ENCODE data around the gene DENND4A.

DNA sequence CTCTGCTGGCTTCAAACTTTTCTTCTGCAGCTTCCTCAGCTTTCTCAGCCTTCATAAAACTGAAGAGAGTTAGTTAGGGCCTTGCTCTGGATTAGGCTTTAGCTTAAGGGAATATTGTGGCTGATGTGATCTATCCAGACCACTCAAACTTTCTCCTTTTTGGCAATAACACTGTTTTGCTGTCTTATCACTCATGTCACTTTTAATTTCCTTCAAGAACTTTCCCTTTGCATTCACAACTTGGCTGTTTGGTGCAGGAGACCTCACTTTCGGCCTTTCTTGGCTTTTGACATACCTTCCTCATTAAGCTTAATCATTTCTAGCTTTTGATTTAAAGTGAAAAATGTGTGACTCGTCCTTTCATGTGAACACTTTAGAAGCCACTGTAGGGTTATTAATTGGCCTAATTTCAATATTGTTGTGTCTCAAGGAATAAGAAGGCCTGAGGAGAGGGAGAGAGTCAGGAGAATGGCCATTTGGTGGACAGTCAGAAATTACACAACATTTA, 109.6 kb downstream of the DENND4A start:
- no peak for TF ChIP-seq POLR2A (IDR thresholded peaks at IDR 0.05)
- TF ChIP-seq, protein P1, sequence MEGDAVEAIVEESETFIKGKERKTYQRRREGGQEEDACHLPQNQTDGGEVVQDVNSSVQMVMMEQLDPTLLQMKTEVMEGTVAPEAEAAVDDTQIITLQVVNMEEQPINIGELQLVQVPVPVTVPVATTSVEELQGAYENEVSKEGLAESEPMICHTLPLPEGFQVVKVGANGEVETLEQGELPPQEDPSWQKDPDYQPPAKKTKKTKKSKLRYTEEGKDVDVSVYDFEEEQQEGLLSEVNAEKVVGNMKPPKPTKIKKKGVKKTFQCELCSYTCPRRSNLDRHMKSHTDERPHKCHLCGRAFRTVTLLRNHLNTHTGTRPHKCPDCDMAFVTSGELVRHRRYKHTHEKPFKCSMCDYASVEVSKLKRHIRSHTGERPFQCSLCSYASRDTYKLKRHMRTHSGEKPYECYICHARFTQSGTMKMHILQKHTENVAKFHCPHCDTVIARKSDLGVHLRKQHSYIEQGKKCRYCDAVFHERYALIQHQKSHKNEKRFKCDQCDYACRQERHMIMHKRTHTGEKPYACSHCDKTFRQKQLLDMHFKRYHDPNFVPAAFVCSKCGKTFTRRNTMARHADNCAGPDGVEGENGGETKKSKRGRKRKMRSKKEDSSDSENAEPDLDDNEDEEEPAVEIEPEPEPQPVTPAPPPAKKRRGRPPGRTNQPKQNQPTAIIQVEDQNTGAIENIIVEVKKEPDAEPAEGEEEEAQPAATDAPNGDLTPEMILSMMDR (IDR thresholded peaks at IDR 0.05), result no peak

Data from tibial nerve (tissue), 3 donors.